A673 (cell line): ENCODE results near the gene SLC25A6. TPM values are rescaled to one million over a fixed set of nuclear protein-coding genes. Genes with fewer than 3 reads are reported as not detected.

Experiments used
- BruUV-seq: library from RNA; stranded (reverse); fragments of 400-500 nt; replicated peaks from 2 replicates; lab custom pipeline; 2021; lab: Mats Ljungman, UMichigan
- CTCF ChIA-PET: fragments of 300-600 bp; sonication (Branson Sonifier 250); formaldehyde crosslinking; loops from one replicate; lab custom pipeline; 2022; ENCODE audit warnings: antibody characterized with exemption; lab: Charles Lee
- POLR2A ChIA-PET: fragments of 300-600 bp; sonication (Branson Sonifier 250); formaldehyde crosslinking; loops from one replicate; lab custom pipeline; 2022; ENCODE audit warnings: antibody characterized with exemption; ENCODE audit not compliant: low non-redundant PET; lab: Charles Lee
- DNase-seq: peaks from one replicate; pipeline ENCODE4 v3.0.0-alpha.2; 2015; ENCODE audit warnings: low spot score
- H3K27ac ChIP-seq: fragments of 200-600 bp; sonication (generic); 2 replicates; pipeline ENCODE4 v1.5.1; 2016; ENCODE audit warnings: mixed run types, low read depth, mild to moderate bottlenecking, mixed read lengths, antibody characterized with exemption, low read length; ENCODE audit not compliant: poor library complexity, severe bottlenecking
- H3K27me3 ChIP-seq: fragments of 200-600 bp; sonication (generic); replicated peaks from 2 replicates; pipeline ENCODE4 v1.6.1; 2017; ENCODE audit warnings: mixed run types, low read depth, mild to moderate bottlenecking, mixed read lengths, antibody characterized with exemption, low read length; ENCODE audit not compliant: insufficient read depth, poor library complexity
- H3K36me3 ChIP-seq: fragments of 200-600 bp; sonication (generic); 2 replicates; pipeline ENCODE4 v1.6.1; 2016; ENCODE audit warnings: mixed run types, mild to moderate bottlenecking, mixed read lengths, antibody characterized with exemption, low read length; ENCODE audit not compliant: insufficient read depth, poor library complexity, severe bottlenecking
- H3K4me1 ChIP-seq: fragments of 200-600 bp; sonication (generic); 2 replicates; pipeline ENCODE4 v1.6.1; 2017; ENCODE audit warnings: mixed run types, mild to moderate bottlenecking, mixed read lengths, antibody characterized with exemption, low read length; ENCODE audit not compliant: insufficient read depth, poor library complexity, severe bottlenecking
- H3K4me3 ChIP-seq: fragments of 200-600 bp; sonication (generic); 2 replicates; pipeline ENCODE4 v1.5.1; 2016; ENCODE audit warnings: low read depth, mixed run types, mild to moderate bottlenecking, mixed read lengths, low read length; ENCODE audit not compliant: poor library complexity, severe bottlenecking
- H3K9me3 ChIP-seq: fragments of 200-600 bp; sonication (generic); 2 replicates; pipeline ENCODE4 v1.6.1; 2016; ENCODE audit warnings: mixed run types, low read depth, mild to moderate bottlenecking, mixed read lengths, antibody characterized with exemption, low read length; ENCODE audit not compliant: poor library complexity, severe bottlenecking
- CTCF ChIP-seq: fragments of 300-800, 200-600 bp; sonication (generic); conservative IDR thresholded peaks from 2 replicates; pipeline ENCODE4 v1.5.1; 2017; ENCODE audit warnings: low read depth, mild to moderate bottlenecking, antibody characterized with exemption, low read length, moderate library complexity, mixed read lengths
- EZH2 ChIP-seq: fragments of 200-600 bp; sonication (generic); IDR thresholded peaks from 2 replicates; pipeline ENCODE4 v1.6.1; 2017; ENCODE audit warnings: borderline replicate concordance, low read depth, mild to moderate bottlenecking, mixed read lengths, antibody characterized with exemption, low read length; ENCODE audit not compliant: poor library complexity, severe bottlenecking
- intact Hi-C: fragments of 100-400 bp; cut with micrococcal nuclease; formaldehyde crosslinking; loops from one replicate; pipeline ENCODE4 v1.10.0; 2022; ENCODE audit not compliant: unreplicated experiment
- total RNA-seq: library from RNA; stranded (reverse); gene quantifications from 2 replicates; pipeline ENCODE4 v1.2.3, GENCODE V29; 2021

Gene SLC25A6
- total RNA-seq, 1 experiment from 2014 or later, result 423 TPM

- H3K36me3 ChIP-seq, result no peaks in the 10 kb centered on the region
- no TSS peak for BruUV-seq
- no peaks in the 10 kb centered on the region for H3K27me3 ChIP-seq
- TF ChIP-seq EZH2 (no peak), CTCF (no peak)
- DNase-seq, result no peak
- no peak overlapping the region for H3K27ac ChIP-seq
- intact Hi-C loops, result no loop called here
- POLR2A ChIA-PET, result no interaction called here
- no peaks in the 10 kb centered on the region for H3K9me3 ChIP-seq
- H3K4me1 ChIP-seq, result no peaks in the 10 kb centered on the region
- CTCF ChIA-PET, result no interaction called here
- no peak overlapping the region for H3K4me3 ChIP-seq
These were observed 33.0 kb downstream of the SLC25A6 start for GRCh38 chrX:1358793-1359476.

GRCh38 chrX:1357993-1358392 lies 33.9 kb downstream of the SLC25A6 start:
- Histone ChIP-seq H3K4me1 (no peaks in the 10 kb centered on the region), H3K36me3 (no peaks in the 10 kb centered on the region), H3K9me3 (no peaks in the 10 kb centered on the region), H3K27ac (no peak overlapping the region), H3K27me3 (no peaks in the 10 kb centered on the region), H3K4me3 (no peak overlapping the region)
- DNase-seq, result no peak
- intact Hi-C loops, result no loop called here
- POLR2A ChIA-PET, result no interaction called here
- BruUV-seq, result no TSS peak
- CTCF ChIA-PET, result no interaction called here
- TF ChIP-seq EZH2, result no peak
- TF ChIP-seq CTCF, result no peak

- no peaks in the 10 kb centered on the region for H3K9me3 ChIP-seq
- H3K27ac ChIP-seq, result no peak overlapping the region
These were observed 36.5 kb downstream of the SLC25A6 start for GRCh38 chrX:1355131-1356046.

More at GRCh38 chrX:1355131-1356046, 36.5 kb downstream of the SLC25A6 start:
- Histone ChIP-seq H3K4me3 (no peak overlapping the region), H3K27me3 (no peaks in the 10 kb centered on the region), H3K36me3 (no peaks in the 10 kb centered on the region), H3K4me1 (no peaks in the 10 kb centered on the region)
- ChIA-PET CTCF (no interaction called here), POLR2A (no interaction called here)
- intact Hi-C loops, result no loop called here
- no TSS peak for BruUV-seq
- TF ChIP-seq CTCF (no peak), EZH2 (no peak)
- no peak for DNase-seq
